IMR-90 (cell line): Measurements from ENCODE around the gene FXYD3. TPM values are rescaled to one million over a fixed set of nuclear protein-coding genes. Genes with fewer than 3 reads are reported as not detected.

Experiments used
- ATAC-seq: fragments of 200-7000 bp; cut with Tn5 transposase; 2 replicates; pipeline ENCODE4 v1.9.1; 2020; ENCODE audit warnings: low read depth, mild to moderate bottlenecking, moderate library complexity
- BruUV-seq: library from RNA; stranded (reverse); fragments of 400-500 nt; replicated peaks from 2 replicates; lab custom pipeline; 2021; lab: Mats Ljungman, UMichigan
- CTCF ChIA-PET: fragments of 300-600 bp; formaldehyde crosslinking; extraction: SDS; loops from one replicate; lab custom pipeline; 2021; ENCODE audit warnings: antibody characterized with exemption; lab: Yijun Ruan, JAX
- POLR2A ChIA-PET: fragments of 300-600 bp; sonication (Branson Sonifier 250); formaldehyde crosslinking; loops from one replicate; lab custom pipeline; 2022; ENCODE audit warnings: antibody characterized with exemption; ENCODE audit not compliant: unreplicated experiment; lab: Charles Lee
- DNase-seq: peaks from one replicate; pipeline ENCODE4 v3.0.0; 2013
- H2AFZ ChIP-seq: replicated peaks from 2 replicates; pipeline ENCODE3; 2013; ENCODE audit warnings: low read length, mild to moderate bottlenecking; ENCODE audit not compliant: poor library complexity
- H2AK5ac ChIP-seq: 2 replicates; pipeline ENCODE4 v1.6.1; 2013; ENCODE audit warnings: low read depth, low read length, inconsistent platforms
- H2AK9ac ChIP-seq: replicated peaks from 2 replicates; pipeline ENCODE3; 2013; ENCODE audit warnings: mild to moderate bottlenecking, low read depth, low read length, moderate library complexity; ENCODE audit not compliant: poor library complexity
- H2BK120ac ChIP-seq: 2 replicates; pipeline ENCODE4 v1.6.1; 2013; ENCODE audit warnings: low read depth, low read length, inconsistent platforms
- H2BK15ac ChIP-seq: 3 replicates; pipeline ENCODE4 v1.6.1; 2013; ENCODE audit warnings: low read depth, low read length, inconsistent platforms
- H2BK20ac ChIP-seq: 2 replicates; pipeline ENCODE4 v1.6.1; 2013; ENCODE audit warnings: low read depth, mild to moderate bottlenecking, inconsistent platforms, low read length, moderate library complexity
- H2BK5ac ChIP-seq: 2 replicates; pipeline ENCODE4 v1.6.1; 2013; ENCODE audit warnings: mild to moderate bottlenecking, low read depth, low read length, inconsistent platforms; ENCODE audit not compliant: poor library complexity, severe bottlenecking
- H3K14ac ChIP-seq: replicated peaks from 2 replicates; pipeline ENCODE4 v1.6.1; 2013; ENCODE audit warnings: low read depth, low read length, inconsistent platforms
- H3K18ac ChIP-seq: 2 replicates; pipeline ENCODE4 v1.6.1; 2013; ENCODE audit warnings: low read depth, low read length, control low read depth
- H3K23ac ChIP-seq: 2 replicates; pipeline ENCODE4 v1.6.1; 2013; ENCODE audit warnings: low read depth, low read length, inconsistent platforms
- H3K27ac ChIP-seq: 2 replicates; pipeline ENCODE4 v1.5.1; 2013; ENCODE audit warnings: mild to moderate bottlenecking, control low read depth, low read length; ENCODE audit not compliant: insufficient read depth
- H3K27me3 ChIP-seq: 2 replicates; pipeline ENCODE4 v1.6.1; 2013; ENCODE audit warnings: low read length; ENCODE audit not compliant: control insufficient read depth, insufficient read depth
- H3K36me3 ChIP-seq: 2 replicates; pipeline ENCODE4 v1.6.1; 2013; ENCODE audit warnings: low read length, mixed read lengths; ENCODE audit not compliant: control insufficient read depth, insufficient read depth
- H3K4ac ChIP-seq: 2 replicates; pipeline ENCODE4 v1.6.1; 2013; ENCODE audit warnings: low read depth, low read length, inconsistent platforms
- H3K4me1 ChIP-seq: 2 replicates; pipeline ENCODE4 v1.6.1; 2013; ENCODE audit warnings: low read length, mixed read lengths; ENCODE audit not compliant: control insufficient read depth, insufficient read depth
- H3K4me2 ChIP-seq: 2 replicates; pipeline ENCODE4 v1.6.1; 2013; ENCODE audit warnings: low read depth, mild to moderate bottlenecking, control low read depth, low read length, moderate library complexity
- H3K4me3 ChIP-seq: 2 replicates; pipeline ENCODE4 v1.5.1; 2013; ENCODE audit warnings: low read depth, mild to moderate bottlenecking, control low read depth, low read length, moderate library complexity; ENCODE audit not compliant: insufficient read depth
- H3K56ac ChIP-seq: 2 replicates; pipeline ENCODE4 v1.6.1; 2013; ENCODE audit warnings: low read length, inconsistent platforms; ENCODE audit not compliant: insufficient read depth; ENCODE audit errors: extremely low read depth
- H3K79me1 ChIP-seq, 2 experiments: 2 replicates each; pipeline ENCODE4 v1.6.1; 2013; ENCODE audit warnings: low read length in 2 of 2, inconsistent platforms in 1 of 2, low read depth in 1 of 2
- H3K9ac ChIP-seq: 2 replicates; pipeline ENCODE4 v1.6.1; 2013; ENCODE audit warnings: low read depth, low read length, control low read depth
- H3K9me1 ChIP-seq: 2 replicates; pipeline ENCODE4 v1.6.1; 2013; ENCODE audit warnings: low read length, inconsistent platforms; ENCODE audit not compliant: insufficient read depth
- H3K9me3 ChIP-seq: 2 replicates; pipeline ENCODE4 v1.6.1; 2013; ENCODE audit warnings: low read length; ENCODE audit not compliant: control insufficient read depth, insufficient read depth
- H4K20me1 ChIP-seq: 2 replicates; pipeline ENCODE4 v1.6.1; 2013; ENCODE audit warnings: low read length, inconsistent platforms; ENCODE audit not compliant: insufficient read depth
- H4K5ac ChIP-seq: 2 replicates; pipeline ENCODE4 v1.6.1; 2013; ENCODE audit warnings: mild to moderate bottlenecking, low read depth, low read length, control low read depth
- H4K8ac ChIP-seq, 2 experiments: 2 replicates each; pipeline ENCODE4 v1.6.1; 2013; ENCODE audit warnings: low read depth in 2 of 2, low read length in 2 of 2, control low read depth in 1 of 2, inconsistent platforms in 1 of 2
- H4K91ac ChIP-seq: 2 replicates; pipeline ENCODE4 v1.6.1; 2013; ENCODE audit warnings: low read depth, low read length, inconsistent platforms; ENCODE audit not compliant: insufficient read depth
- CEBPB ChIP-seq: IDR thresholded peaks from 2 replicates; pipeline ENCODE4 v1.6.1; 2012; ENCODE audit warnings: low read depth, low read length, improper control_type of control experiment
- CHD1 ChIP-seq: IDR thresholded peaks from 2 replicates; pipeline ENCODE4 v1.6.1; 2012; ENCODE audit warnings: low read depth, low read length, improper control_type of control experiment
- CTCF ChIP-seq: conservative IDR thresholded peaks from 2 replicates; pipeline ENCODE4 v1.5.1; 2012; ENCODE audit warnings: mild to moderate bottlenecking, low read depth, low read length, improper control_type of control experiment
- MXI1 ChIP-seq: IDR thresholded peaks from 2 replicates; pipeline ENCODE4 v1.6.1; 2012; ENCODE audit warnings: low read depth, mild to moderate bottlenecking, low read length, moderate library complexity, borderline replicate concordance
- RAD21 ChIP-seq: IDR thresholded peaks from 2 replicates; pipeline ENCODE4 v1.6.1; 2012; ENCODE audit warnings: low read length, improper control_type of control experiment
- RCOR1 ChIP-seq: IDR thresholded peaks from 2 replicates; pipeline ENCODE4 v1.6.1; 2012; ENCODE audit warnings: mild to moderate bottlenecking, low read length, improper control_type of control experiment; ENCODE audit not compliant: insufficient replicate concordance
- SMC3 ChIP-seq: fragments of 150-350 bp; IDR thresholded peaks from 2 replicates; pipeline ENCODE4 v1.6.1; 2016; ENCODE audit warnings: low read depth, mild to moderate bottlenecking, antibody characterized with exemption, low read length, moderate library complexity
- WGBS, 2 experiments: methylation state at CpG; one replicate each; pipeline versions ENCODE4 v1.1.5 to v1.1.7; 2013; ENCODE audit warnings: missing lambda C conversion rate in 2 of 2; ENCODE audit not compliant: insufficient read length in 1 of 2; ENCODE audit errors: extremely low coverage in 2 of 2; 5-methylcytosine and 5-hydroxymethylcytosine counted together
- dilution Hi-C: fragments of 300-500 bp; cut with HindIII; formaldehyde crosslinking; loops from one replicate; pipeline ENCODE4 v1.14.3; 2018; ENCODE audit warnings: low sequenced_read_pairs; ENCODE audit not compliant: unreplicated experiment
- in situ Hi-C: fragments of 300-500 bp; cut with MboI; formaldehyde crosslinking; loops from 3 replicates; pipeline ENCODE4 v1.14.3; 2019; ENCODE audit warnings: low sequenced_read_pairs, inconsistent platforms, mixed read lengths
- intact Hi-C: fragments of 100-400 bp; cut with micrococcal nuclease; formaldehyde crosslinking; loops from 2 replicates; pipeline ENCODE4 v1.10.0; 2022
- polyA plus RNA-seq, 3 experiments: library from polyadenylated mRNA; depleted of rRNA; stranded (reverse); fragments of >200 nt; gene quantifications; 2 replicates each; pipeline ENCODE4 v1.2.3, GENCODE V29; 2012; ENCODE audit warnings: low replicate concordance in 1 of 3
- total RNA-seq: library from RNA; depleted of rRNA; stranded (reverse); fragments of >200 nt; gene quantifications from 2 replicates; pipeline ENCODE4 v1.2.3, GENCODE V29; 2012

Gene FXYD3
- total and polyA plus RNA-seq, 2 of the 4 experiments (the other 2 are of a cell fraction), result not detected

- ATAC-seq, result peak; percentile 96
- H2BK5ac ChIP-seq, result no peak overlapping the region
- no peak overlapping the region for H2BK120ac ChIP-seq
- H2AK9ac ChIP-seq, result peak overlapping the region; percentile 7
- no peaks in the 10 kb centered on the region for H3K9me3 ChIP-seq
- no peak overlapping the region for H3K14ac ChIP-seq
- no peak overlapping the region for H2BK15ac ChIP-seq
- H4K91ac ChIP-seq, result no peak overlapping the region
- WGBS, 2 experiments, result 21% methylated on average over 4 of the region's 23 CpGs; no CpG with 5 or more reads in 1 of the 2 experiments
- peak; percentile 27 for DNase-seq
- no peaks in the 10 kb centered on the region for H4K20me1 ChIP-seq
- H3K36me3 ChIP-seq, result no peaks in the 10 kb centered on the region
- H3K4ac ChIP-seq, result no peak overlapping the region
- H3K9me1 ChIP-seq, result no peaks in the 10 kb centered on the region
- no peak overlapping the region for H4K5ac ChIP-seq
- no peak overlapping the region for H3K23ac ChIP-seq
- in situ Hi-C loops (no loop called here), intact Hi-C loops (no loop called here), dilution Hi-C loops (no loop called here)
- H3K56ac ChIP-seq, result no peak overlapping the region
- CTCF ChIA-PET, result interaction anchor here (0.7 to 1.0 kb wide), 4 partner anchors 9 to 70 kb away, joined by 3 to 5 read pairs (median 3); no protein-coding TSS in a partner anchor
- no peak overlapping the region for H3K27ac ChIP-seq
- peak overlapping the region; percentile 75 for H2AFZ ChIP-seq
- no peak overlapping the region for H2AK5ac ChIP-seq
- no peaks in the 10 kb centered on the region for H3K79me1 ChIP-seq
- H3K27me3 ChIP-seq, result peaks cover 26% of the 10 kb centered on the region
- TF ChIP-seq CHD1 (no peak), CTCF (peak; percentile 80), MXI1 (no peak), RAD21 (peak; percentile 68), CEBPB (no peak), SMC3 (peak; percentile 50), RCOR1 (no peak)
- H3K18ac ChIP-seq, result no peak overlapping the region
- H3K4me3 ChIP-seq, result peak overlapping the region; percentile 1; the same call in 1 of the 2 replicates
- no peaks in the 10 kb centered on the region for H3K4me1 ChIP-seq
- H3K9ac ChIP-seq, result no peak overlapping the region
- H3K4me2 ChIP-seq, result peak overlapping the region; percentile 49; the same call in 1 of the 2 replicates
- H4K8ac ChIP-seq, result no peak overlapping the region
- H2BK20ac ChIP-seq, result no peak overlapping the region
- POLR2A ChIA-PET, result no interaction called here
- BruUV-seq, result no TSS peak
Measured at GRCh38 chr19:35114353-35115176, 1.1 kb upstream of the FXYD3 start.
